ENCODE data around the gene E4F1. TPM values are rescaled to one million over a fixed set of nuclear protein-coding genes. Genes with fewer than 3 reads are reported as not detected.

Gene E4F1
- total and polyA plus RNA-seq, 4 donors, result 4.4 to 19.1 (median 13.7) TPM

DNA sequence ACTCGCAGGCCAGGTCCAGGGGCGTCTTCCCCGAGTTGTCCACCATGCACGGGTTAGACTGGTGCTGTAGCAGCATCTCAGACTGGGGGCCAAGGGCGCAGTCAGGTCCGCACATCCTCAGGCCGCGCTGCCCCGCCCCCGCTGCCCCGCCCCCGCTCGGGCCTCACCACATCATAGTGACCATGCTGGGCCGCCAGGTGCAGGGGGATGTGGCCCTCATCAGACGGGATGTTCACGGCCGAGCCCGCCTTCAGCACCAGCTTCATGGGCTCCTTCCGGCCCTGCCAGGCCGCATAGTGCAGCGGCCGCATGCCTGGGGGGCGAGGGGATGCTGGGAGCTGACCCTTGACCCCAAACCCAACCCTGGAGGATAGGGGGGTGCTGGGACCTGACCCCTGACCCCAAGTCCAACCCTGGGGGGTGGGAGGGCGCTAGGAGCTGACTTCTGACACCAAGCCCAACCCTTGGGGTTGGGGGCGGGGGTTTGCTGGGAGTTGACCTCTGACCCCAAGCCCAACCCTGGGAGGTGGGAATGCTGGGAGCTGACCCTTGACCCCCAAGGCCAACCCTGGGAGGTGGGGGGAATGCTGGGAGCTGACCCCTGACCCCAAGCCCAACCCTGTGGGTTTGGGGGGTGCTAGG is 34.0 kb upstream of the E4F1 start:
- H3K27me3 ChIP-seq (ENCODE audit: control insufficient read depth in 4 of 4, insufficient read depth in 4 of 4, low read length in 3 of 4), result no peaks in the 10 kb centered on the region
- WGBS, result 91% methylated on average over 25 of the region's 25 CpGs
- H3K36me3 ChIP-seq (ENCODE audit: control insufficient read depth in 4 of 4, insufficient read depth in 3 of 4, low read depth in 1 of 4, low read length in 3 of 4), result no peaks in the 10 kb centered on the region
- H3K9ac ChIP-seq (ENCODE audit: low read depth in 1 of 2, low read length in 2 of 2), result no peak overlapping the region
- no peaks in the 10 kb centered on the region for H3K9me3 ChIP-seq (ENCODE audit: control insufficient read depth in 4 of 4, low read length in 3 of 4)
- TF ChIP-seq HNF4G (IDR thresholded peaks at IDR 0.05) (no peak), TAF1 (conservative IDR thresholded peaks at IDR 0.05) (no peak), FOXA1 (IDR thresholded peaks at IDR 0.05) (no peak), ZBTB33 (IDR thresholded peaks at IDR 0.05) (no peak), JUND (IDR thresholded peaks at IDR 0.05) (no peak)
- TF ChIP-seq, protein P1, sequence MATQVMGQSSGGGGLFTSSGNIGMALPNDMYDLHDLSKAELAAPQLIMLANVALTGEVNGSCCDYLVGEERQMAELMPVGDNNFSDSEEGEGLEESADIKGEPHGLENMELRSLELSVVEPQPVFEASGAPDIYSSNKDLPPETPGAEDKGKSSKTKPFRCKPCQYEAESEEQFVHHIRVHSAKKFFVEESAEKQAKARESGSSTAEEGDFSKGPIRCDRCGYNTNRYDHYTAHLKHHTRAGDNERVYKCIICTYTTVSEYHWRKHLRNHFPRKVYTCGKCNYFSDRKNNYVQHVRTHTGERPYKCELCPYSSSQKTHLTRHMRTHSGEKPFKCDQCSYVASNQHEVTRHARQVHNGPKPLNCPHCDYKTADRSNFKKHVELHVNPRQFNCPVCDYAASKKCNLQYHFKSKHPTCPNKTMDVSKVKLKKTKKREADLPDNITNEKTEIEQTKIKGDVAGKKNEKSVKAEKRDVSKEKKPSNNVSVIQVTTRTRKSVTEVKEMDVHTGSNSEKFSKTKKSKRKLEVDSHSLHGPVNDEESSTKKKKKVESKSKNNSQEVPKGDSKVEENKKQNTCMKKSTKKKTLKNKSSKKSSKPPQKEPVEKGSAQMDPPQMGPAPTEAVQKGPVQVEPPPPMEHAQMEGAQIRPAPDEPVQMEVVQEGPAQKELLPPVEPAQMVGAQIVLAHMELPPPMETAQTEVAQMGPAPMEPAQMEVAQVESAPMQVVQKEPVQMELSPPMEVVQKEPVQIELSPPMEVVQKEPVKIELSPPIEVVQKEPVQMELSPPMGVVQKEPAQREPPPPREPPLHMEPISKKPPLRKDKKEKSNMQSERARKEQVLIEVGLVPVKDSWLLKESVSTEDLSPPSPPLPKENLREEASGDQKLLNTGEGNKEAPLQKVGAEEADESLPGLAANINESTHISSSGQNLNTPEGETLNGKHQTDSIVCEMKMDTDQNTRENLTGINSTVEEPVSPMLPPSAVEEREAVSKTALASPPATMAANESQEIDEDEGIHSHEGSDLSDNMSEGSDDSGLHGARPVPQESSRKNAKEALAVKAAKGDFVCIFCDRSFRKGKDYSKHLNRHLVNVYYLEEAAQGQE (IDR thresholded peaks at IDR 0.05), result no peak
- TF ChIP-seq, protein P2, sequence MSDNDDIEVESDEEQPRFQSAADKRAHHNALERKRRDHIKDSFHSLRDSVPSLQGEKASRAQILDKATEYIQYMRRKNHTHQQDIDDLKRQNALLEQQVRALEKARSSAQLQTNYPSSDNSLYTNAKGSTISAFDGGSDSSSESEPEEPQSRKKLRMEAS (IDR thresholded peaks at IDR 0.05), result no peak
- H3K4me1 ChIP-seq (ENCODE audit: control insufficient read depth in 4 of 4, insufficient read depth in 4 of 4, low read length in 3 of 4), result no peaks in the 10 kb centered on the region
- no peak for DNase-seq (ENCODE audit: low spot score)
- H3K4me3 ChIP-seq (ENCODE audit: low read depth in 1 of 3, low read length in 3 of 3), result no peak overlapping the region
- H3K27ac ChIP-seq (ENCODE audit: low read depth in 1 of 2, low read length in 2 of 2), result no peak overlapping the region

DNA sequence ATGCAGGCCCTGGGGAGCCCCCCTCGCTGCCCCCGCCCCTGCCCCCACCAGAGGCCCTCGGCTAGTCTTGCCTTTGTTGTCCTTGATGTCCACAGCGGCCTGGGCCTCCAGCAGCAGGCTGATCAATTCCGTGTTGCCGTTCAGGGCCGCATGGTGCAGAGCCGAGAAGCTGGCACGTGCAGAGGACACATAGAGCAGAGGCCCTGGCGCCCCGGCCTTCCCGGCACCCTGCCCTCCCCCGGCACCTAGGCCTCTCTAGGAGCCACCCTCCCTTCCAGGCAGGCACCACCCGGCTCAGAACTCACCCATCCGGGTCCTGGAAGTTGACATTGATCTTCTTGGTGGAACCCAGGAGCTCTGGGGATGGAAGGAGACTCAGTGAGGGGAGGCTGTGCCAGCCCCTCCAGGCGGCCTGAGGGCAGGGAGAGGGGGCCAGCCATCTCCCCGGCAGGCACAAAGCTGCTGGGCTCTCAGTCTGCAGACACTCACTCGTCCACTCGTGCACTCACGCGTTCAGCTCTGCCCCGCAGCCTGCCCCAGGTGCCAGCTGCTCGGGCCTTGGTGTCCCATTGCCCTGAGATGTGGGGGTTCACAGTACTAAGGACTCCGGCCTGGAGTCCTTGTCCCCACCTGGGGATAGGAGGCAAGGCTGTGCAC is 33.3 kb upstream of the E4F1 start:
- TF ChIP-seq, protein P3, sequence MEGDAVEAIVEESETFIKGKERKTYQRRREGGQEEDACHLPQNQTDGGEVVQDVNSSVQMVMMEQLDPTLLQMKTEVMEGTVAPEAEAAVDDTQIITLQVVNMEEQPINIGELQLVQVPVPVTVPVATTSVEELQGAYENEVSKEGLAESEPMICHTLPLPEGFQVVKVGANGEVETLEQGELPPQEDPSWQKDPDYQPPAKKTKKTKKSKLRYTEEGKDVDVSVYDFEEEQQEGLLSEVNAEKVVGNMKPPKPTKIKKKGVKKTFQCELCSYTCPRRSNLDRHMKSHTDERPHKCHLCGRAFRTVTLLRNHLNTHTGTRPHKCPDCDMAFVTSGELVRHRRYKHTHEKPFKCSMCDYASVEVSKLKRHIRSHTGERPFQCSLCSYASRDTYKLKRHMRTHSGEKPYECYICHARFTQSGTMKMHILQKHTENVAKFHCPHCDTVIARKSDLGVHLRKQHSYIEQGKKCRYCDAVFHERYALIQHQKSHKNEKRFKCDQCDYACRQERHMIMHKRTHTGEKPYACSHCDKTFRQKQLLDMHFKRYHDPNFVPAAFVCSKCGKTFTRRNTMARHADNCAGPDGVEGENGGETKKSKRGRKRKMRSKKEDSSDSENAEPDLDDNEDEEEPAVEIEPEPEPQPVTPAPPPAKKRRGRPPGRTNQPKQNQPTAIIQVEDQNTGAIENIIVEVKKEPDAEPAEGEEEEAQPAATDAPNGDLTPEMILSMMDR (IDR thresholded peaks at IDR 0.05; ENCODE audit: low read depth, low read length, missing input control), result no peak
- TF ChIP-seq SP1 (IDR thresholded peaks at IDR 0.05) (no peak), JUND (IDR thresholded peaks at IDR 0.05) (no peak), HNF4G (IDR thresholded peaks at IDR 0.05) (no peak), RAD21 (IDR thresholded peaks at IDR 0.05) (no peak)
- TF ChIP-seq, protein P4, sequence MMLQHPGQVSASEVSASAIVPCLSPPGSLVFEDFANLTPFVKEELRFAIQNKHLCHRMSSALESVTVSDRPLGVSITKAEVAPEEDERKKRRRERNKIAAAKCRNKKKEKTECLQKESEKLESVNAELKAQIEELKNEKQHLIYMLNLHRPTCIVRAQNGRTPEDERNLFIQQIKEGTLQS (IDR thresholded peaks at IDR 0.05), result no peak
- TF ChIP-seq, protein P2 (IDR thresholded peaks at IDR 0.05), result no peak
- Histone ChIP-seq H3K9me3 (ENCODE audit: control insufficient read depth in 4 of 4, low read length in 3 of 4) (no peaks in the 10 kb centered on the region), H3K36me3 (ENCODE audit: control insufficient read depth in 4 of 4, insufficient read depth in 3 of 4, low read depth in 1 of 4, low read length in 3 of 4) (no peaks in the 10 kb centered on the region), H3K27me3 (ENCODE audit: control insufficient read depth in 4 of 4, insufficient read depth in 4 of 4, low read length in 3 of 4) (no peaks in the 10 kb centered on the region), H3K4me3 (ENCODE audit: low read depth in 1 of 3, low read length in 3 of 3) (no peak overlapping the region), H3K4me1 (ENCODE audit: control insufficient read depth in 4 of 4, insufficient read depth in 4 of 4, low read length in 3 of 4) (peaks cover 0 to 2% (median 0%) of the 10 kb centered on the region in 4 donors), H3K9ac (ENCODE audit: low read depth in 1 of 2, low read length in 2 of 2) (no peak overlapping the region), H3K27ac (ENCODE audit: low read depth in 1 of 2, low read length in 2 of 2) (no peak overlapping the region)
- DNase-seq (ENCODE audit: low spot score), result no peak
- 85% methylated on average over 24 of the region's 24 CpGs for WGBS
